Stimulated activated naive CD8-positive, alpha-beta T cell treated with anti-CD3 and anti-CD28 coated beads, Interleukin-15, Interleukin-2, amounts not matched to agents 100 ng/mL and 50 ng/mL, for 24 hours (primary cell): ENCODE data around the gene AKIRIN1.
A peak's percentile ranks its signal among the peaks of the same experiment; 100 is the strongest.
"Not testable (repeated sequence)": the region's sequence is repeated elsewhere in the genome, so short reads cannot be mapped to it uniquely, and the experiment has no call there.

Experiments used
- H3K27ac Mint-ChIP-seq: one replicate; pipeline ENCODE4 v1.8.0; 2021; ENCODE audit warnings: mild to moderate bottlenecking, mixed read lengths
- H3K27me3 Mint-ChIP-seq: one replicate; pipeline ENCODE4 v1.8.0; 2021; ENCODE audit warnings: mixed read lengths
- H3K36me3 Mint-ChIP-seq: one replicate; pipeline ENCODE4 v1.8.0; 2021; ENCODE audit warnings: low read depth, mixed read lengths
- H3K4me1 Mint-ChIP-seq: one replicate; pipeline ENCODE4 v1.8.0; 2021; ENCODE audit warnings: low read depth, mixed read lengths
- H3K4me3 Mint-ChIP-seq: one replicate; pipeline ENCODE4 v1.8.0; 2021; ENCODE audit warnings: mild to moderate bottlenecking, mixed read lengths
- H3K9me3 Mint-ChIP-seq: one replicate; pipeline ENCODE4 v1.8.0; 2021; ENCODE audit warnings: mixed read lengths

Gene AKIRIN1

DNA sequence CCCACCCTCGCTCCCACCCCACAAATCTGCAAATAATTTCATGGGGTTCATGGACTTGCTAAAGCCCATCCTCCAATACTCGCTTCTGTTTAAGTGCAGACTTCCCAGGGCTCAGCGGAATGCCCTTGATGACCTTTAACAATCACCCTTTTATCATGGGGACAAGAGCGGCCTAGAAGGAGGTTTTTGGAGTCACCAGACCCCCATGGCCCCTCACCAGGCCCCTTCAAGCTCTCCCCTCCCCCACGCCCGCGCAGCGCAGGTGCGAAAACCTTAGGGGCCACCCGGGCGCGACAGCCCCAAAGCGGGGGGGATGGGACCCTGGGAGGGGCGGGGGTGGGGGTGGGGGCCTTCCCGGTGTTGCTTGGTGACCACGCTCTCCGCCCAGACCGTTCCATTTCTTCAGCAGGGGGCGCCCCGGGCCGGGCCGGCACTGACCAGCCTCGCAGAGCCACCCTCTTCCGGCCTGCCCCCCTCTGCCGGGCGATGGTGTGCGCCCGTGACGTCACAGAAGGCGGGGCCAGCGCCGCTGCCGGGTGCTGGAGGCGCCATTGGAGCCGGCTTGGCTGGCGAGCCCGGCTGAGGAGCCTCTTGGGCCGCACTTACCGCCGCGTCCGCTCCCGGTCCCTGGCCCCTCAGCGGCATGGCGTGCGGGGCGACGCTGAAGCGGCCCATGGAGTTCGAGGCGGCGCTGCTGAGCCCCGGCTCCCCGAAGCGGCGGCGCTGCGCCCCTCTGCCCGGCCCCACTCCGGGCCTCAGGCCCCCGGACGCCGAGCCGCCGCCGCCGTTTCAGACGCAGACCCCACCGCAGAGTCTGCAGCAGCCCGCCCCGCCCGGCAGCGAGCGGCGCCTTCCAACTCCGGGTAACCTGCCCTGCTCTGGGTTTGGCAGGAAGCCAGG is at the start of gene AKIRIN1:
Gene AKIRIN1, plus strand, starts transcription at position 539 of the 900 bp plus-strand sequence. Its CDS starts 105 bp downstream, at position 644.
- H3K36me3 Mint-ChIP-seq = peaks cover 30% of the 10 kb centered on the region
- H3K9me3 Mint-ChIP-seq = no peaks in the 10 kb centered on the region
- H3K4me1 Mint-ChIP-seq = peaks cover 53% of the 10 kb centered on the region
- no peaks in the 10 kb centered on the region for H3K27me3 Mint-ChIP-seq
- H3K4me3 Mint-ChIP-seq = peak within 1 kb of the TSS; percentile 96
- H3K27ac Mint-ChIP-seq = peak within 1 kb of the TSS; percentile 91

- Mint-ChIP-seq H3K27ac (no peak within 1 kb of the TSS), H3K9me3 (no peaks in the 10 kb centered on the region), H3K36me3 (no peaks in the 10 kb centered on the region), H3K4me1 (no peaks in the 10 kb centered on the region), H3K4me3 (no peak within 1 kb of the TSS), H3K27me3 (no peaks in the 10 kb centered on the region)
Measured at GRCh38 chr1:38941527-38942019, 49.5 kb upstream of the AKIRIN1 start, which contains the start of gene RHBDL2. TSS of gene RHBDL2 (minus strand) at chr1:38941830. CDS start at chr1:38919212, 22,618 bp downstream.

DNA sequence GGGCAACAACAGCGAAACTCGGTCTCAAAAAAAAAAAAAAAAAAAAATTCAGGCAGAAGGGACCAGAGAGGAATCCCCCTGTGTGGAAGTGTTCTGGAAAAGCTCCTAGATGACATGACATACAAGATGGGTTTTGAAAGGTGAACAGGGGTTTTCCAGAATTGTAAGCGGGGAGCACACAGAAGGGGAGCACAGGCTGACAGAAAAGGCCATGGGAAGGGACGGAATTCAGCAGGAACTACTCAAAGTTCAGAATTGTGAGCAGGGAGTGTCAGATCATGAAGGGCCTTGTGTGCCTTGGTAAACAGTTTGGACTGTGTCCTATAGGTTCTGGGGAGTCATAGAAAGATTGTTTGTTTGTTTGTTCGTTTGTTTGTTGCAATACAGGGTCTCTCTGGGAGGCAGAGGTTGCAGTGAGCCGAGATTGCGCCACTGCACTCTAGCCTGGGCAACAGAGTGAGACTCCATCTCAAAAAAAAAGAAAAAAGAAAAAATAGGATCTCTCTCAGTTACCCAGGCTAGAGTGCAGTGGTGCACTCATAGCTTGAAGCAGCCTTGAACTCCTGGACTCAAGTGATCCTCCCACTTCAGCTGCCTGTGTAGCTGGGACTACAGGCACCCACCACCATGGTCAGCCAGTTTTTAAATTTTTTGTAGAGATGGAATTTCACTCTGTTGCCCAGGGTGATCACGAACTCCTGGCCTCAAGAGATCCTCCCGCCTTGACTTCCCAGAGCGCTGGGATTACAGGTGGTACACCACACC is 48.2 kb upstream of the AKIRIN1 start:
- Mint-ChIP-seq H3K4me1 (no peaks in the 10 kb centered on the region), H3K36me3 (no peaks in the 10 kb centered on the region), H3K4me3 (no peak overlapping the region), H3K27me3 (no peaks in the 10 kb centered on the region), H3K9me3 (no peaks in the 10 kb centered on the region), H3K27ac (no peak overlapping the region)

DNA sequence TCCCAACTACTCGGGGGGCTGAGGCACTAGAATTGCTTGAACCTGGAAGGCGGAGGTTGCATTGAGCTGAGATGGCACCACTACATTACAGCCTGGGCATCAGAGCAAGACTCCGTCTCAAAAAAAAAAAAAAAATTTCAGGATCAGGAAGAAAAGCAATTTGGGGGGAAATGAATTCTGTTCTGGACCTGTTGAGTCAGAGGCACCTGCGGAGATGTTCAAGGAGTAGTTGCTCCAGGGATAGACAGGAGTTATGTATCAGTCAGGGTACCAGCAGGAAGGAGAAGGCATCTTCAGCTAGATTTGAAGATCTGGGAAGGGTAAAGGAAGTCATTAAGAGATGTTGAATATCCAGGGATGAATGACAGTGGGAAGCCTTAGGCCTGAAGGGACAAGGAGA is 46.5 kb upstream of the AKIRIN1 start:
- no peak overlapping the region for H3K27ac Mint-ChIP-seq
- no peak overlapping the region for H3K4me3 Mint-ChIP-seq
- H3K27me3 Mint-ChIP-seq = no peaks in the 10 kb centered on the region
- no peaks in the 10 kb centered on the region for H3K36me3 Mint-ChIP-seq
- H3K4me1 Mint-ChIP-seq = no peaks in the 10 kb centered on the region
- no peaks in the 10 kb centered on the region for H3K9me3 Mint-ChIP-seq

- H3K27ac Mint-ChIP-seq = no peak overlapping the region
- peaks cover 8% of the 10 kb centered on the region for H3K4me1 Mint-ChIP-seq
- no peaks in the 10 kb centered on the region for H3K36me3 Mint-ChIP-seq
- H3K27me3 Mint-ChIP-seq = no peaks in the 10 kb centered on the region
- H3K4me3 Mint-ChIP-seq = no peak overlapping the region
- no peaks in the 10 kb centered on the region for H3K9me3 Mint-ChIP-seq
Measured at GRCh38 chr1:38950553-38950952, 40.5 kb upstream of the AKIRIN1 start.

GRCh38 chr1:38953433-38953860 is 37.6 kb upstream of the AKIRIN1 start:
- Mint-ChIP-seq H3K27me3 (no peaks in the 10 kb centered on the region), H3K9me3 (no peaks in the 10 kb centered on the region), H3K27ac (no peak overlapping the region), H3K36me3 (no peaks in the 10 kb centered on the region), H3K4me3 (no peak overlapping the region), H3K4me1 (peaks cover 8% of the 10 kb centered on the region)

- H3K27ac Mint-ChIP-seq = no peak overlapping the region
- no peak overlapping the region for H3K4me3 Mint-ChIP-seq
- no peaks in the 10 kb centered on the region for H3K36me3 Mint-ChIP-seq
- no peaks in the 10 kb centered on the region for H3K9me3 Mint-ChIP-seq
- H3K4me1 Mint-ChIP-seq = no peaks in the 10 kb centered on the region
- no peaks in the 10 kb centered on the region for H3K27me3 Mint-ChIP-seq
Measured at GRCh38 chr1:38958967-38959366, 32.1 kb upstream of the AKIRIN1 start.

- no peaks in the 10 kb centered on the region for H3K36me3 Mint-ChIP-seq
- H3K27ac Mint-ChIP-seq = peak overlapping the region; percentile 12
- H3K27me3 Mint-ChIP-seq = no peaks in the 10 kb centered on the region
- no peak overlapping the region for H3K4me3 Mint-ChIP-seq
- no peaks in the 10 kb centered on the region for H3K4me1 Mint-ChIP-seq
- no peaks in the 10 kb centered on the region for H3K9me3 Mint-ChIP-seq
Measured at GRCh38 chr1:38962113-38962512, 29.0 kb upstream of the AKIRIN1 start.

GRCh38 chr1:38962560-38962959 is 28.5 kb upstream of the AKIRIN1 start:
- Mint-ChIP-seq H3K27me3 (no peaks in the 10 kb centered on the region), H3K4me1 (no peaks in the 10 kb centered on the region), H3K27ac (peak overlapping the region; percentile 12), H3K9me3 (no peaks in the 10 kb centered on the region), H3K36me3 (no peaks in the 10 kb centered on the region), H3K4me3 (no peak overlapping the region)

GRCh38 chr1:38964140-38964548 is 26.9 kb upstream of the AKIRIN1 start:
- Mint-ChIP-seq H3K4me3 (no peak overlapping the region), H3K4me1 (no peaks in the 10 kb centered on the region), H3K9me3 (no peaks in the 10 kb centered on the region), H3K27me3 (no peaks in the 10 kb centered on the region), H3K27ac (no peak overlapping the region), H3K36me3 (no peaks in the 10 kb centered on the region)

GRCh38 chr1:38973145-38973544 is 17.9 kb upstream of the AKIRIN1 start:
- H3K27ac Mint-ChIP-seq, H3K36me3 Mint-ChIP-seq, H3K27me3 Mint-ChIP-seq: not testable (repeated sequence)

DNA sequence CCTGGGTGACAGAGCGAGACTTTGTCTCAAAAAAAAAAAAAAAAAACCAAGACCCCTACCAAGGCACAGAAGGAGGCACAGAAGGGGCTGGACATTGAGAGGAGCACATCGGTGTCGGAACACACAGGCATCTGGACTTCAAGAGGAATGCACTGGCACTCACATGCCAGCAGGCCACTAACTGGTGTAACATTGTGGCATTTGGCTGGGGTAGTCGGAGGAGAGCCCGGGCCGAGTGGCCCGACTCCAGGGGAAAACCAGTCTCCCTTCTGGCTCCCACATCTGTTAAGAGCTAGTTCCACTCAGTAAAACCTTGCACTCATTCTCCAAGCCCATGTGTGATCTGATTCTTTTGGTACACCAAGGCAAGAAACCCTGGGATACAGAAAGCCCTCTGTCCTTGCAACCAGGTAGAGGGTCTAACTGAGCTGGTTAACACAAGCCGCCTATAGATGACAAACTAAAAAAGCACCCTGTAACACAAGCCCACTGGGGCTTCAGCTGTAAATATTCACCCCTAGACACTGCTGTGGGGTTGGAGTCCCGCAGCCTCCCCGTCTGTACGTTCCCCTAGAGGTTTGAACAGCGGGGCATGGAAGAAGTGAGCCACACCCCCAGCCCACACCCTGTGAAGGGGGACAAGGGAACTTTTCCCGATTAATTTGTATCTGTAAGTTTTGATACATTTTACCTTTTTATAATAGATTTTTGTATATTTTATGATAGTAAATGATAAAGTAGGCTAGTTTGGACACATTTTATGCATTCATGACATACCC is 17.2 kb upstream of the AKIRIN1 start:
- Mint-ChIP-seq H3K9me3 (no peaks in the 10 kb centered on the region), H3K4me3 (no peak overlapping the region)

More at GRCh38 chr1:38973145-38973544, 17.9 kb upstream of the AKIRIN1 start:
- not testable (repeated sequence) for H3K4me1 Mint-ChIP-seq, H3K4me3 Mint-ChIP-seq, H3K9me3 Mint-ChIP-seq

DNA sequence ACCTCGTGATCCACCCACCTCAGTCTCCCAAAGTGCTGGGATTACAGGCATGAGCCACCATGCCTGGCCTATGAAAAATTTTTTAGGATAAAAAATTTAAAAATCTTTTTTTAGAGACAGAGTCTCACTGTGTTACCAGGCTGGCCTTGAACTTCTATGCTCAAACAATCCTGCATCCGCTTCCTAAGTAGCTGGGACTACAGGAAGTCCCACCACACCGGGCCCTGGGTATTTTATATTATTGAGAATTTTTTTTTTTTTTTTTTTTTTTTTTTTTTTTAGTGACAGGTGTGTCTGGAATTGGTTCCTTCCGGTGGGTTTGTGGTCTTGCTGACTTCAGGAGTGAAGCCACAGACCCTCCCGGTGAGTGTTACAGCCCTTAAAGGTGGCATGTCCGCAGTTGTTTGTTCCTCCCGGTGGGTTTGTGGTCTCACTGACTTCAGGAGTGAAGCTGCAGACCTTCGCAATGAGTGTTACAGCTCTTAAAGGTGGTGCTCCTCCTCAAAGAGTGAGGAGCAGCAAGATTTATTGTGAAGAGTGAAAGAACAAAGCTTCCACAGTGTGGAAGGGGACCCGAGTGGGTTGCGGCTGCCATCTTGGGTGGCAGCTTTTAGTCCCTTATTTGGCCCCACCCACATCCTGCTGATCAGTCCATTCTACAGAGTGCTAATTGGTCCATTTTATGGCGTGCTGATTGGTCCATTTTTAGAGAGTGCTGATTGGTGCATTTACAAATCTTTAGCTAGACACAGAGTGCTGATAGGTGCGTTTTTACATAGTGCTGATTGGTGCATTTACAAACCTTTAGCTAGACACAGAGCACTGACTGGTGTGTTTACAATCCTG is 13.5 kb upstream of the AKIRIN1 start:
- peak overlapping the region; percentile 61 for H3K4me3 Mint-ChIP-seq
- H3K27ac Mint-ChIP-seq = peak overlapping the region; percentile 74
- not testable (repeated sequence) for H3K27me3 Mint-ChIP-seq, H3K9me3 Mint-ChIP-seq, H3K4me1 Mint-ChIP-seq, H3K36me3 Mint-ChIP-seq

More for the DNA sequence above, 17.2 kb upstream of the AKIRIN1 start:
- no peaks in the 10 kb centered on the region for H3K36me3 Mint-ChIP-seq
- H3K27ac Mint-ChIP-seq = no peak overlapping the region
- H3K27me3 Mint-ChIP-seq = no peaks in the 10 kb centered on the region
- H3K4me1 Mint-ChIP-seq = peaks cover 5% of the 10 kb centered on the region

DNA sequence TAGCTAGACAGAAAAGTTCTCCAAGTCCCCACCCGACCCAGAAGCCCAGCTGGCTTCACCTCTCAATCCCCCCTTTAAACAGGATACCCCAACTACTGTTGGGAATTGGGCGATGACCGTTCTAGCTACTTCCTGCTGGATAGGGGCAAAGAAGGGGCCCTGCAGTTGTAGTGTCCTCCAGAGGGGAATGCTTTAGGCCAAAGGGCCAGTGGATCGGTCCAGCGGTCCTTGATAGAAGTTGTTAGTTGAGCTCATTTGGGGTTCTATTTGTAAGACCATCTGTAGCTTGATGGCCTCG is 12.9 kb upstream of the AKIRIN1 start:
- H3K4me1 Mint-ChIP-seq, H3K36me3 Mint-ChIP-seq, H3K27ac Mint-ChIP-seq, H3K27me3 Mint-ChIP-seq, H3K4me3 Mint-ChIP-seq, H3K9me3 Mint-ChIP-seq: not testable (repeated sequence)
